ENCODE data around the gene CSHL1.

CSHL1 gene

GRCh38 chr17:63911041-63911635 is at the start of gene CSHL1:
Gene CSHL1, minus strand, starts transcription at chr17:63911258. Its CDS starts 62 bp downstream, at chr17:63911196.
- DNase-seq (ENCODE audit: low read depth in 2 of 2), result no peak

GRCh38 chr17:63960430-63960829 is 49.4 kb upstream of the CSHL1 start:
- no peak for DNase-seq (ENCODE audit: low read depth in 2 of 2)

- DNase-seq (ENCODE audit: low read depth in 2 of 2), result no peak
Measured at GRCh38 chr17:63960006-63960405, 48.9 kb upstream of the CSHL1 start.

- no peak for DNase-seq (ENCODE audit: low read depth in 2 of 2)
Measured at GRCh38 chr17:63956296-63956920, 45.4 kb upstream of the CSHL1 start.

- no peak for DNase-seq (ENCODE audit: low read depth in 2 of 2)
Measured at GRCh38 chr17:63955791-63956190, 44.7 kb upstream of the CSHL1 start.

- DNase-seq (ENCODE audit: low read depth in 2 of 2), result no peak
Measured at GRCh38 chr17:63955232-63955631, 44.2 kb upstream of the CSHL1 start.

GRCh38 chr17:63954402-63955063 is 43.5 kb upstream of the CSHL1 start:
- no peak for DNase-seq (ENCODE audit: low read depth in 2 of 2)

- no peak for DNase-seq (ENCODE audit: low read depth in 2 of 2)
Measured at GRCh38 chr17:63950940-63951907, 40.2 kb upstream of the CSHL1 start.

- no peak for DNase-seq (ENCODE audit: low read depth in 2 of 2)
Measured at GRCh38 chr17:63949576-63950250, 38.7 kb upstream of the CSHL1 start.

- DNase-seq (ENCODE audit: low read depth in 2 of 2), result no peak
Measured at GRCh38 chr17:63948521-63948920, 37.5 kb upstream of the CSHL1 start.

GRCh38 chr17:63947711-63948330 is 36.8 kb upstream of the CSHL1 start:
- DNase-seq (ENCODE audit: low read depth in 2 of 2), result no peak

GRCh38 chr17:63946440-63947363 is 35.6 kb upstream of the CSHL1 start:
- peak; percentile 36 to 52 for DNase-seq (ENCODE audit: low read depth in 2 of 2)

- DNase-seq (ENCODE audit: low read depth in 2 of 2), result no peak
Measured at GRCh38 chr17:63945784-63946439, 34.9 kb upstream of the CSHL1 start.

GRCh38 chr17:63944736-63945499 is 33.9 kb upstream of the CSHL1 start:
- DNase-seq (ENCODE audit: low read depth in 2 of 2), result no peak

GRCh38 chr17:63943745-63944144 is 32.7 kb upstream of the CSHL1 start:
- no peak for DNase-seq (ENCODE audit: low read depth in 2 of 2)

- no peak for DNase-seq (ENCODE audit: low read depth in 2 of 2)
Measured at GRCh38 chr17:63942309-63942985, 31.4 kb upstream of the CSHL1 start.

GRCh38 chr17:63941751-63942150 is 30.7 kb upstream of the CSHL1 start:
- DNase-seq (ENCODE audit: low read depth in 2 of 2), result no peak

GRCh38 chr17:63941162-63941561 is 30.1 kb upstream of the CSHL1 start:
- DNase-seq (ENCODE audit: low read depth in 2 of 2), result no peak
